Stimulated activated CD8-positive, alpha-beta memory T cell treated with anti-CD3 and anti-CD28 coated beads, Interleukin-15, amount 100 ng/mL, for 48 hours (primary cell): ENCODE measurements around the gene OGA.

ENCODE experiments used
- DNase-seq, 2 donors: peaks; one replicate each; pipeline ENCODE4 v3.0.0-alpha.2; 2020; ENCODE audit warnings: low read depth in 2 of 2

Gene OGA

GRCh38 chr10:101818119-101818871 lies at the start of gene OGA:
TSS of gene OGA (minus strand) at chr10:101818444. CDS start at chr10:101818022, 422 bp downstream.
- DNase-seq = peak; percentile 96 to 97

DNA sequence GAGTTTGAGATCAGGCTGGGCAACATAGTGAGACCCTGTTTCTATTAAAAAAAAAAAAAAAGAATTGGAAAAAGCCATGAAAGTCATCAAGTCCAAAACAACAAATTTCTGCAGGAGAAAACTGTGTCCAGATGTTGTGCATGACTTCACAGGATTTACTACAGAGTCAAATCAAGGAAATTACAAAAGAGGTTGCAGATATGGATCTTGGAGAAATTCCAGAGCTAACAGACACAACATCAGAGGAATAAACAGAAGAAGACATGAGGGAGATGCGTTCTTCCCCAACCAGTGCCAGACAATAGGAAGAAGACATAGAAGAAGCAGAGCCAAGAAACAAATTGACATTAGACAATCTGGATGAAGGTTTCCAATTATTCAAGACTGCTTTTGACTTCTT lies 49.7 kb upstream of the OGA start:
- DNase-seq = no peak

- no peak for DNase-seq
These were observed 41.3 kb upstream of the OGA start for GRCh38 chr10:101859530-101859929.

GRCh38 chr10:101858723-101859500 lies 40.7 kb upstream of the OGA start:
- DNase-seq = no peak

GRCh38 chr10:101857802-101858476 lies 39.7 kb upstream of the OGA start:
- DNase-seq = no peak

DNA sequence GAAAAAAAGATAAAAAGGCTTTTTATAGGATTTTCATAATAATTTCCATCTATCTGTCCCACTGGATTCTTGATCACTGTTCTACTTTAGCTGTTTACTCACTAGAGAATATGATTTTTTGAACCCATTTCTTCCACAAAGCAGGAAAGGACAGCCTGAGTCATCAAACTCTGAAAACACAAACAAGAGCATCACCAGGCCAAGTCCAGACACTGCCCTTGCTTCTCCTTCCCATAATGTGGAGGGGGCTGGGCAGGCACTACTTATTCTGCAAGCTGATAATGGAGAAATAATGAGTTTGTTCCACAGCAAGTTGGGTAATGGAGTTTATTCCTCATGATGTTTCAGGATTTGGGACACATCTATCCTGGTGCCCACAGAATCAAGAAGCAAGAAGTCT lies 38.4 kb upstream of the OGA start:
- DNase-seq = no peak

GRCh38 chr10:101851411-101852116 lies 33.3 kb upstream of the OGA start:
- no peak for DNase-seq

- DNase-seq = no peak
These were observed 32.5 kb upstream of the OGA start for GRCh38 chr10:101850749-101851148.

DNA sequence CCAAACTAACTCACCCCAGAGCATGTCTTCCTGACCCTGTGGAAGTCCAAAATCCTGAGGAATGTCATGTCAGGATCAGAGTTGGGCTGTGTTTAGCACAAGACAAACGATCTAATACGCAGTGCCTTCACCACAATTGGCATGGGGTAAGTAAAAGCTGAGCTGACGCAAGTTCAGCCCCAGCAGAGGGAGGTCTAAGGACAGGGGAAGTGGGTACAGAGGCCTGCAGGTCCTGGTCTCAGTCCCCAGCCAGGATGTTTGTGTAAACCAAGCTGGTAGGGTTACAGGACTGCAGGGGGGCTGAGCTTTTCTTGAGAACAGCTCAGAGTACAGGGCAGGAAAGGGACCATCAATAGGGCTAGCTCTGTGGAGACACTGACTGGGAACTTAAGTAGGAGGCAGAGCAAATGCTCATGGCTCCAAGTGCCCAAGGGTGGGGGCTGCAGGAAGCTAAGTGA lies 30.7 kb upstream of the OGA start:
- DNase-seq = no peak

DNA sequence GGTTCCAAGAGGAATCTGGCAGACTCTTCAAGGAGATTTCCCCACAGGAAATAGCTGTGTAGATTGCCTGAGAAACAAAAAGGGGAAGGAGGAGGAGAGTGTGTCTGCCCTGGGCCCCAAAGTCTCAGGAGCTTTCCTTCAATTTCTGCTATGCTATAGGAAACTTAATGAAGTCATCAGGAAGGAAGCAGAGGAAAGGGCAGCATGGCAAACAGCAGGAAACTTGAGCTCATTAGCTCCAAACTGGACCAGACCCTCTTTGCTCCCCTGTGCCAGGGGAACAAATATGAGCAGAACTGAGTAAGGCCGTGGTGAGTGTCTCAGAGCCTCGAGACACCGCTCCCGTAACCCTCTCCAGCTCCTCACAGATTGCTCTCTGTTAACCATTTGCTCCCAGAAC lies 30.2 kb upstream of the OGA start:
- DNase-seq = no peak

- DNase-seq = no peak
These were observed 27.6 kb upstream of the OGA start for GRCh38 chr10:101845893-101846292.

DNA sequence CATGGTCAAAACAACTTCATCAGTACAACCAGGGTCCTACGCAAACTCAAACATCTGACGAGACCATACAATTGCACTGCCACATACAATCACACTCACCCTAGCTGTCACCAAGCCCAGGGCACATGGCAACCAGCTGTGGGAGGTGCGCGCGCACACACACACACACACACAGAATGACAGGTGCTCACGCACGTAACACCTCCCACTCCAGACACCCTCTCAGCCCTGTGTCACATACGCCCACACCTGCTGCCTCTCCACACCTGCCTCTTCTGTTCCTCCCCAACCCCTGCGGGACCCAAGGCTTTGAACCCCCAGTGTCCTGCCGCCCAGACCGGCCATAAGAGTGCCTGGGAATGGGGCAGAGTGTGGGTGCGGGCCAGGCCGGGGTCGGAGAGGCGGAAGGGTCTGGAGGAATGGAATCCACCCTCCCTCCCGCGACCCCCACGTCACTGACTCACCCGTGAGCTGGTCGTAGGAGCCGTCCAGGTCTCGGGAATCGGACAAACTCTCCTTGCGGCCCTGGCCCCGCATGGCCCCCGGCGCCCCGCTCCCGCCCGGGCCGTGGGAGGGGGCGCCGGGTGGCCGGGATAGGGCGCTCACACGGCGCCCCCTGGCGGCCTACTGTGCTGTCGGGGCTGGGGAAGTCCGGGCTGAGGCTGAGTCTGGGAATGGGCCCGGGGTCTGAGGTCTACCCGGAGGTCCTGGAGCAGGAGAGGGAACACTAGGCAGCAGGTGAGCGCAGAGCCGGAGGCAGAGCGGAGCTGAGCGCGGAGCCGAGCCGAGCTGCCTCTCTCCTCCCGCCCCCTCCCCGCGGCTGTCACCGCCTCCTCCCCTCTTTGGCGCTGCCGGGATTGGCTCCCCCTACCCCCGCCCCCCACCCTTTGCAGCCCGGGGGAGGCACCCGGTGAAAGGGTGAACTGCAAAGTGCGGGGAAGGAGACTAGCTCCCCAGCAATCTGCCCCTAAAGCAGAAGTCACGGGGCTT lies 25.1 kb upstream of the OGA start, which contains the start of gene KCNIP2:
Gene KCNIP2 (minus strand): TSS at position 769 of the 990 bp plus-strand sequence. CDS start 232 bp downstream, at position 537.
- peak in 1 of 2 donors; percentile 27 for DNase-seq

- DNase-seq = no peak
These were observed 23.6 kb upstream of the OGA start for GRCh38 chr10:101841826-101842225.

DNA sequence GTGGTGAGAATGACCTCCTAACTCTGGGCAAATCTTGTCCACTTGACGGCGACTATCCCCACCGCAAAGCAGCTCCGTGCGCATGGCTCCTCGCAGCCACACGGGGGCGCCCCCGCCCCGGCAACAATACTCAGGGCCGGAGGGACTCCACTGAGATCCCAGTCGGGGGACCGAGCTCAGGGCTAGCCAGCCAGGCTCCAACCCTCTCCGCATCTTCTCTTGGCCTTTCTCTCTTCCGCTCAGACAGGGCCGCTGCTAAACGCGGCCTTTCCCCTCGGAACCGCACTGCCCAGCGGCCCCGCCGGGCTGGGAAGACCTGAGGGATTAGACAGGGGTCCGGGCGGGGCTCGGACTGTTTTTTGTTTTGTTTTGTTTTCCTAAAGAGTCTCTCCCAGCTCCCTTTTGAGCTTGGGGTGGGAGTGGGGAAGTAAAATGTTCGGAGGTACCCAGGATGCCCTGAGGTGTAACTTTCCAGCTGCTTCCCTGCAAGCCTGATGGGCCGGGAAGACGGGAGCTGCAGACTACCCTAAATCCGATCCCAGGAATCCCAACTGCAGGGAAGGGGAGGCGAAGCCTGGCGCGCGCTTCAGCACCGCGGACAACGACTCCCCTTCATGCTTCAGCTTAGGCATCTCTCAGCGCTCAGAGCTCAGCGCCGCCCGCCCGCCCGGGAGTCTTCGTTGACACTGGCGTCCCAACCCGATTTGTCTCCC lies 22.7 kb upstream of the OGA start:
- DNase-seq = peak; percentile 70 to 72

- DNase-seq = no peak
These were observed 21.9 kb upstream of the OGA start for GRCh38 chr10:101840102-101840684.

- DNase-seq = peak; percentile 43 to 61
These were observed 21.3 kb upstream of the OGA start for GRCh38 chr10:101839416-101840063.

- no peak for DNase-seq
These were observed 20.8 kb upstream of the OGA start for GRCh38 chr10:101839002-101839401.

DNA sequence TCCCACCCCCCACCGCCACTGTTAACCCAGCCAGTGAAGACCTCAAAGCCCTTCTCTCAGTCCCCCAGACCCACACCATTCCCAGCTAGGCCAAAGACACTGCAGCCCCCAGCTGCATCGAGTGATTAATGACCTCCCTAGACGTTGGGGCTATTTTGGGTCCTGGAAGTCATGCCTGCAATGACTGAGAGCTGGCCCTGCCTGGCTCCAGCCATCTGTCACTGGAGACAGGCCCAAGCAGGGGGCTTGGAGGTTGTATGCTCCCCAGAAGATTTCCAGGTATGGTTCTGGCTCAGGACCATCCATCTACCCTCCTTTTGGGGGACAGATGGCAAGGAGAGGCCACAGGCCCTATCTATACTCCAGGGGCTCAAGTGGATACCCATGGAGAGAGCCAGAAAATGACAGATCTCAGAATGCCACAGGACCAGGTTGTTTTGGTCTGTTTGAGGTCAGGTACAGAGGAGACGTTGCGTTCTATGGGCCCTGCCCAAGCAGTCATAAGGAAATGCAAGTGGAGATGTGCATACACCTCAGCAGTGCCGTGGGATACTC lies 20.2 kb upstream of the OGA start:
- DNase-seq = no peak

- no peak for DNase-seq
These were observed 19.5 kb upstream of the OGA start for GRCh38 chr10:101837748-101838147.
